Uterus (tissue), 2 donors: ENCODE results near the gene CARD18.

Experiments used
- CTCF ChIP-seq, 4 experiments: fragments of 200-600 bp in 2 of 4; fragments of 450-650 bp in 2 of 4; sonication (generic) in 2 of 4; IDR thresholded peaks; one replicate each; pipeline ENCODE4 v1.5.1; 2016 to 2019; ENCODE audit warnings: antibody characterized with exemption in 4 of 4, mild to moderate bottlenecking in 2 of 4, moderate library complexity in 1 of 4
- POLR2A ChIP-seq, 2 donors: fragments of 450-650 bp; IDR thresholded peaks; one replicate each; pipeline ENCODE4 v1.6.1; 2016; ENCODE audit warnings: antibody characterized with exemption in 2 of 2, mild to moderate bottlenecking in 1 of 2, moderate library complexity in 1 of 2

GRCh38 chr11:105104292-105104691 is 35.3 kb downstream of the CARD18 start:
- TF ChIP-seq CTCF (IDR thresholded peaks at IDR 0.05) (no peak), POLR2A (IDR thresholded peaks at IDR 0.05) (no peak)
